IMR-90 (cell line): Measurements from ENCODE around the gene ADRA1B.

Source experiments
- POLR2A ChIP-seq: IDR thresholded peaks from 2 replicates; pipeline ENCODE4 v1.6.1; 2012; ENCODE audit warnings: mild to moderate bottlenecking, low read depth, low read length
- RCOR1 ChIP-seq: IDR thresholded peaks from 2 replicates; pipeline ENCODE4 v1.6.1; 2012; ENCODE audit warnings: mild to moderate bottlenecking, low read length, improper control_type of control experiment; ENCODE audit not compliant: insufficient replicate concordance
- TF ChIP-seq, protein P1 (sequence below): conservative IDR thresholded peaks from 2 replicates; pipeline ENCODE4 v1.5.1; 2012; ENCODE audit warnings: mild to moderate bottlenecking, low read depth, low read length, improper control_type of control experiment

DNA sequence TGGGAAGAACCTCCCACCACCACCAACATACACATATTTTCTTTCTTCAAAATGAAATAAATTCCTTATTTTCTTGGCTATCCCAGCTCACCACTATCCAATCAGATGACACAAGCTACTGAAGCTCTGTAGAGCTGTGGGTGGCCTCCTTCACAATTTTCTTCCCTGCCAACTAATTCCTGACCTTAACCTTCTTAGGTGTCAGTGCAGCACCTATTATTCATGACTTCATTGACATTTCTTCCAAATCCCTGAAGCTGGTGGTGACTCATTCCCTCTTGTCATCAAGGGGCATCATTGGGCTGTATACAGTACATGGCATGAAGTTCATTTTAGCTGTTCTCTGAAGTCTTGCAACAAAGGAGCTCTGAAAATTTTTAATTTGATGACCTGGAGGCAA is 42.0 kb upstream of the ADRA1B start:
- TF ChIP-seq, protein P1, sequence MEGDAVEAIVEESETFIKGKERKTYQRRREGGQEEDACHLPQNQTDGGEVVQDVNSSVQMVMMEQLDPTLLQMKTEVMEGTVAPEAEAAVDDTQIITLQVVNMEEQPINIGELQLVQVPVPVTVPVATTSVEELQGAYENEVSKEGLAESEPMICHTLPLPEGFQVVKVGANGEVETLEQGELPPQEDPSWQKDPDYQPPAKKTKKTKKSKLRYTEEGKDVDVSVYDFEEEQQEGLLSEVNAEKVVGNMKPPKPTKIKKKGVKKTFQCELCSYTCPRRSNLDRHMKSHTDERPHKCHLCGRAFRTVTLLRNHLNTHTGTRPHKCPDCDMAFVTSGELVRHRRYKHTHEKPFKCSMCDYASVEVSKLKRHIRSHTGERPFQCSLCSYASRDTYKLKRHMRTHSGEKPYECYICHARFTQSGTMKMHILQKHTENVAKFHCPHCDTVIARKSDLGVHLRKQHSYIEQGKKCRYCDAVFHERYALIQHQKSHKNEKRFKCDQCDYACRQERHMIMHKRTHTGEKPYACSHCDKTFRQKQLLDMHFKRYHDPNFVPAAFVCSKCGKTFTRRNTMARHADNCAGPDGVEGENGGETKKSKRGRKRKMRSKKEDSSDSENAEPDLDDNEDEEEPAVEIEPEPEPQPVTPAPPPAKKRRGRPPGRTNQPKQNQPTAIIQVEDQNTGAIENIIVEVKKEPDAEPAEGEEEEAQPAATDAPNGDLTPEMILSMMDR = no peak
- TF ChIP-seq POLR2A (no peak), RCOR1 (no peak)
